Activated naive CD4-positive, alpha-beta T cell treated with anti-CD3 and anti-CD28 coated beads for 36 hours (primary cell): ENCODE data around the gene ASTL. TPM values are rescaled to one million over a fixed set of nuclear protein-coding genes. Genes with fewer than 3 reads are reported as not detected.

ENCODE experiments used
- CTCF ChIA-PET: fragments of 350-600 bp; sonication (Branson Sonifier 250); formaldehyde crosslinking; loops from one replicate; lab custom pipeline; 2021; ENCODE audit warnings: antibody characterized with exemption; lab: Charles Lee
- DNase-seq: peaks from one replicate; pipeline ENCODE4 v3.0.0-alpha.2; 2020
- H3K27ac Mint-ChIP-seq: one replicate; pipeline ENCODE4 v1.8.0; 2021; ENCODE audit warnings: mild to moderate bottlenecking, mixed read lengths
- H3K27me3 Mint-ChIP-seq: one replicate; pipeline ENCODE4 v1.8.0; 2021; ENCODE audit warnings: low read depth, mixed read lengths
- H3K36me3 Mint-ChIP-seq: one replicate; pipeline ENCODE4 v1.8.0; 2021; ENCODE audit warnings: low read depth, mixed read lengths
- H3K4me1 Mint-ChIP-seq: one replicate; pipeline ENCODE4 v1.8.0; 2021; ENCODE audit warnings: low read depth, mixed read lengths
- H3K4me3 Mint-ChIP-seq: one replicate; pipeline ENCODE4 v1.8.0; 2021; ENCODE audit warnings: mild to moderate bottlenecking, moderate library complexity, mixed read lengths
- H3K9me3 Mint-ChIP-seq: one replicate; pipeline ENCODE4 v1.8.0; 2021; ENCODE audit warnings: mixed read lengths
- intact Hi-C: fragments of 100-400 bp; cut with micrococcal nuclease; formaldehyde crosslinking; loops from one replicate; pipeline ENCODE4 v1.15.1; 2023
- total RNA-seq, 2 experiments: library from RNA; stranded (reverse); gene quantifications; one replicate each; pipeline ENCODE4 v1.2.3, GENCODE V29; 2021

ASTL gene
- total RNA-seq, 2 experiments from 2014 or later: 2.5 to 2.6 TPM

DNA sequence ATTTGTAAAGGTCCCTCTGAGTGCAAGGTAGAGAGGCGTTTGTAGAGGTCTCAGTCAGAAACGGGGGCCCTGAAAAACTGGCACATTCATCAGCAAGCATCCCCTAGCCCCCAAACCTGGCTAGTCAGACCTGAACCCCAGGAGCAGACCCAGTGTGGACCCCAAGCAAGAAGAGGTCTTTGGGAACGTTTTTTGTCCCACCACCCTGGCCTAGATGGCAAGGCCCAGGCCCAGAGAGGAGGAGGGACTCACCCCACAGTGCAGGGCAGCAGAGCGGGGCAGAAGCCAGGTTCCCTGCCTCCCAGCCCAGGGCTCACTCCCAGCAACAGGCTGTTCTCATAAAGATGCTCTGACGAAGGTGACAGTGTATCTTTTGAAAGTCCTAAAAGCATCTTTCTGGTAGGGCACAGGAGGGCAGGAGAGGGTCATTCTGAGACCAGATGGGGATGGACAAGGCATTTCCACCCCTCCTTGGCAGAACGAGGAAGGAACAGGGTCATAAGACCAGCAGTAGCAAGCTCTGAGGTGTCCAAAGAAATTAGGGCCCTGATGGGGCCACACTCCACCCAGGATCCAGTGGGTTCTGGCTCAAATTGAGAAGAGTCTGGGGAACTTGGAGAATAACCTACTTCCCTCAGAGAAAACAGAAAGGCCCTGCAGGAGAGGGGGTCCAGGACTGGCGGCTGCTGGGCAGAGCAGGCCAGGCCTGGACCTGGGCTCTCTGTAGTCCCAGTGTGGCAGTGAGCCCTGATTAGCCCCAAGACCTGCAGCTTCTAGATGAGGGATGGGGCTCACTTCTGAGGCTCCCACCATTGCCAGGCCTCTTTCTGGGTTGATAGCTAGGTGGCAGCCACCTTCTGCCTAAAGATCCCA lies 40.1 kb downstream of the ASTL start:
- intact Hi-C loops: no loop called here
- H3K9me3 Mint-ChIP-seq: no peaks in the 10 kb centered on the region
- no peak for DNase-seq
- no peaks in the 10 kb centered on the region for H3K27me3 Mint-ChIP-seq
- CTCF ChIA-PET: no interaction called here
- H3K27ac Mint-ChIP-seq: no peak overlapping the region
- no peak overlapping the region for H3K4me3 Mint-ChIP-seq
- H3K4me1 Mint-ChIP-seq: no peaks in the 10 kb centered on the region
- no peaks in the 10 kb centered on the region for H3K36me3 Mint-ChIP-seq

DNA sequence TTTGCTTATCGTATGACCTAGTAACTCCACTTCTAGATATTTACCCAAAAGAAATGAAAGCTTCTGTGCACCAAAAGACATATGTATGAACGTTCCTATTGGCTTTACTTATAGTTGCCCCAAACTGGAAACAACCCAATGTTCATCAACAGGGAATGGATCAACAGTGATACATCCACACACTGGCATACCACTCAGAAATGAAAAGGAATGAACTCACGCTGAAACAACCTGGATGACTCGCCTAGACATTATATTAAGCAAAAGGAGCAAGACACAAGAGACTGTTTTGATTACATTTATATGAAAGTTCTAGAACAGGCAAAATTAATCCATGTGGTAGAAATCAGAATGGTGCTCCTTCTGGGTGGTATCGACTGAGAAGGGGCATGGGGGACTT lies 40.9 kb downstream of the ASTL start:
- H3K4me3 Mint-ChIP-seq: no peak overlapping the region
- H3K27me3 Mint-ChIP-seq: no peaks in the 10 kb centered on the region
- no peak overlapping the region for H3K27ac Mint-ChIP-seq
- CTCF ChIA-PET: no interaction called here
- H3K36me3 Mint-ChIP-seq: no peaks in the 10 kb centered on the region
- intact Hi-C loops: no loop called here
- no peak for DNase-seq
- no peaks in the 10 kb centered on the region for H3K4me1 Mint-ChIP-seq
- H3K9me3 Mint-ChIP-seq: no peaks in the 10 kb centered on the region

DNA sequence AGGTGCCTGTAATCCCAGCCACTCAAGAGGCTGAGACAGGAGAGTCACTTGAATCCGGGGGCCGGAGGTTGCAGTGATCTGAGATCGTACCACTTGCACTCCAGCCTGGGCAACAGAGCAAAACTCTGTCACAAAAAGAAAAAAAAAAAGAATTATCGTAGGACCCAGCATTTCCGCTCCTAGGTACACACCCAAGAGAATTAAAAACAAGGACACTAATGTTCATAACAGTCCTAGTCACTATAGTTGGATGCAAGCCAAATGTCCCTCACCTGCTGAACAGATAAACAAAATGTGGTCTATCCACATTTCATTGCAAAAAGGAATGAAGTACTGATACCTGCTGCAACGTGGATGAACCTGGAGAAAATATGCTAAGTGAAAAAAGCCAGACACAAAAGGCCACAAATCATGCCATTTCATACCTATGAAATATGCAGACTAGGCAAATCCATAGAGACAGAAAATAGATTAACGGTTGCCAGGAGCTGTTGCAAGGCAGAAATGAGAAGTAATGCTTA lies 43.1 kb downstream of the ASTL start:
- intact Hi-C loops: no loop called here
- no peak for DNase-seq
- H3K4me3 Mint-ChIP-seq: no peak overlapping the region
- H3K36me3 Mint-ChIP-seq: no peaks in the 10 kb centered on the region
- CTCF ChIA-PET: no interaction called here
- no peaks in the 10 kb centered on the region for H3K4me1 Mint-ChIP-seq
- H3K27me3 Mint-ChIP-seq: no peaks in the 10 kb centered on the region
- H3K27ac Mint-ChIP-seq: no peak overlapping the region
- no peaks in the 10 kb centered on the region for H3K9me3 Mint-ChIP-seq

DNA sequence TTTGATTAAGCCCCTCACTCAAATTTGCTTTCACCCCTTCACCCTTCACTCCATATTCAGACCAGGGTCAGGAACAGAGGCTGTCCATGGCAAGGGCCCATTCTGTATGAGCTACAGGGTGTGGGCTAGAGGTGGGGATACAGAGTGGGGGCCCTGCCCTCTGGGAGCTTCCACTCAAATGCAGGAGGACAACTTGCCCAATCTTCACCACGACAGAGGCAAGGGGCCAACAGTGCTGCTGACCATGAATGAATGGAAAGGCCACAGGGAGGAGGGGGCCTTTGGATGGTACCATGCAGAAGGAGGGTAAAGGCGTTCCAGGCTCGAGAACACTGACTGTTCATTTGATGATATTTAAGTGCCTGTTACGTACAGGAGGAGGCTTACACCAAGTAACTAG lies 44.8 kb downstream of the ASTL start:
- Mint-ChIP-seq H3K27me3 (no peaks in the 10 kb centered on the region), H3K4me1 (no peaks in the 10 kb centered on the region), H3K27ac (no peak overlapping the region), H3K4me3 (no peak overlapping the region), H3K36me3 (no peaks in the 10 kb centered on the region), H3K9me3 (no peaks in the 10 kb centered on the region)
- DNase-seq: no peak
- CTCF ChIA-PET: interaction anchor here (0.6 to 1.4 kb wide), 2 partner anchors 18 to 174 kb away, joined by 3 read pairs; no protein-coding TSS in a partner anchor
- intact Hi-C loops: no loop called here

DNA sequence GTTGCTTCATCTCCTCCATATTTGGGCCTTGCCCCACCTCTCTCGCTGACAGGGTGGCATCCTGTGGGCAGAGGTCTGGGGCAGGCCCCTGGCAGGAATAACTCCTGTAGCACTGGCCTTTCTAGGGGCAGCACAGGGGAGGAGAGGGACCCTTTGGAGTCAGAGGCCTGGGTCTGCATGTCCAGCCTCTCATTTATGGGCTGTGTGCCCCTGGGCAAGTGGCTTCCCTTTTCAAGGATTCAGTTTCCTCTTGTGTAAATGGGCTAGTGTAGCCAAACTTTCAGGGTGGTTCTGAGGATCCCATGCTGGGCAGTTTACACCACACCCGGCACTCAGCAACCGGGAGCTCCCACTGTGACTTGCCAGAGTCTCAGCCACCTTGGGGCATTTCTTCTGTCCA lies 45.4 kb downstream of the ASTL start:
- intact Hi-C loops: no loop called here
- no peak for DNase-seq
- no peaks in the 10 kb centered on the region for H3K36me3 Mint-ChIP-seq
- CTCF ChIA-PET: interaction anchor here (0.6 to 1.4 kb wide), 2 partner anchors 18 to 174 kb away, joined by 3 read pairs; no protein-coding TSS in a partner anchor
- no peaks in the 10 kb centered on the region for H3K9me3 Mint-ChIP-seq
- H3K27ac Mint-ChIP-seq: no peak overlapping the region
- H3K27me3 Mint-ChIP-seq: no peaks in the 10 kb centered on the region
- no peaks in the 10 kb centered on the region for H3K4me1 Mint-ChIP-seq
- no peak overlapping the region for H3K4me3 Mint-ChIP-seq

DNA sequence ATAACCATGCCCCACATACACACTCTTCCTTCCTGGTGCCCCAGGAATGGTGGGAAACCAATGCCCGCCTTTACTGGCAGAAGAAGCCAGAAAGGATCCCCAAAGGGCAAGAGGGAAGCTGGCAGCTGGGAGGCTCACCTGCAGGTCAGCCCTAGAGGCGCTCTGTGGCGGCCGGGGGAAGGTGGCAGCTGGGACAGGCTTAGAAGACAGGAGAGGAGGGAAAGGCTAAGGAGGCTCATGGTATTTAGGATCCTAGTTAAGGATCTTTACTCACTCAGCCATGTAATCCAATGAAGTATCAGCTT lies 45.8 kb downstream of the ASTL start:
- no peak overlapping the region for H3K27ac Mint-ChIP-seq
- no peaks in the 10 kb centered on the region for H3K27me3 Mint-ChIP-seq
- CTCF ChIA-PET: interaction anchor here (0.9 to 1.1 kb wide), 2 partner anchors 24 to 31 kb away, joined by 3 read pairs; partner anchors contain the start of gene ADRA2B

DNA sequence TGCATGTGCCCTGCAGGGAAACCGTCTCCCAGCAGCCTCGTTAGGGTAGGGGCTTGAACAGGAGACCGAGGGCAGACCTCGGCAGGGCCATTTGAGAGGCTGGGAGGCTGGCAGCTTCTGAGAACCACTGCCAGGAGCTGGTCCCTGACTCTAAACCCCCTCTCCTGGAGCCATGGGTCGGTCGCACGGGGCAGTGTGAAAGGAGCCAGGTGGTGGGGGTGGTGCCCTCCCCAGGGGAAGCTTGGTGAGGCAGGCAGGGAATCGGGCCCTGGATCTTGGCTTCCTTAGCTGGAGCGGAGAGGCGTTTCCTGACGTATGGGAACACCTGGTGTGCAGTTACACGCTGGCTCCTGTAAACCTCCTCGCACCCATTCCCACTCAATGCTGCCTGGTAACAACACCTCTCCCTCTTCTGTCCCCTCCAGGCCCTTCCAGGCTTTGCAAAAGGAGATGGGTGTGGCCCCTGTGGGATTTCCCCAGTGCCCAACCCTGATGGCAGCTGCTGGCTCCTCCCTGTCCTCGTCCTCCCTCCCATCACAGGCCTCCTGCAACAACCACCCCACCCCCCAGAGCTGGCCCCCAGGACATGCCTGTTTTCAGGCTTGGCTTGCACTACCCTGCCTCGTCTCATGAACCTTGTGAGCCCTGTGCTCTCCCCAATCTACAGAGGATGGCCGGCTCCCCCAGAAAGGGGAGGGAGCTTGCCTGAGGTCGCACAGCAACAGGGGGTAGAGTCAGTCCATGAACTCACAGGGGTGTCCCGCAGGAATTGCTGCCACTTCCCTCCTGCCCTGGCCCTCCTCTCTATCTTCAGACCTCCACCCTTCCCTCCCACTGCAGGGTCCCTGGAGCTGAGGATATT lies 46.4 kb downstream of the ASTL start:
- Mint-ChIP-seq H3K27me3 (no peaks in the 10 kb centered on the region), H3K27ac (no peak overlapping the region), H3K9me3 (no peaks in the 10 kb centered on the region), H3K36me3 (no peaks in the 10 kb centered on the region), H3K4me1 (no peaks in the 10 kb centered on the region), H3K4me3 (no peak overlapping the region)
- DNase-seq: no peak
- CTCF ChIA-PET: interaction anchor here (0.7 to 1.1 kb wide), 3 partner anchors 10 to 32 kb away, joined by 3 read pairs; partner anchors contain the start of gene ADRA2B
- intact Hi-C loops: no loop called here

More for the DNA sequence above, 45.8 kb downstream of the ASTL start:
- Mint-ChIP-seq H3K36me3 (no peaks in the 10 kb centered on the region), H3K4me3 (no peak overlapping the region), H3K4me1 (no peaks in the 10 kb centered on the region), H3K9me3 (no peaks in the 10 kb centered on the region)
- no peak for DNase-seq
- intact Hi-C loops: no loop called here

DNA sequence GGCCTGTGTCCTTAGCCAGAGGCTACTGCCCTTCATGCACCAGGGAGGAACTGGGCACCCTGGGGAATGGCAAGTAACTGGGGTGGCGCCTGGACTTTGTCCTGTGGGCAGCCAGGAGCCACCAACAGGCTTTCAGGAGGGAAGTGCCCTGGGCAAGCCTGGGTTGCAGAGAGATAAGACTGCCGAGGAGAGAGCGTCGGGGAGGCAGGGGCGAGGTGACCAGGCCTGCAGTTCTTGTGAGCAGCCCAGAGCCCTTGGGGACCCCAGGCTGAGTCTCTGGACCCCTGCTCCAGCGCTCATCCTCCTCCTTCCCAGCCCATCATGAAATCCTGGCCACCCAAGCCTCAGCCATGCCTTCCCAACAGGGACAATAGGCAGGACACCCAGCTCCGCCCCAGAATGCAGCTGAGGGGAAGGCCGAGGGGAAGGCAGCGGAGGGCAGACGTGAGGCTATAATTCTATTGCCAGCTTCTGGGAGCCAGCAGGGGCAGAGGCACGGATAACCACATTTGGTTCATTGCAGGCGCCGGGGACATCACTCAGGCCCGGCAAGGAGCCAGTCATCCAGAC lies 47.1 kb downstream of the ASTL start:
- Mint-ChIP-seq H3K27me3 (no peaks in the 10 kb centered on the region), H3K4me1 (no peaks in the 10 kb centered on the region), H3K9me3 (no peaks in the 10 kb centered on the region), H3K4me3 (no peak overlapping the region), H3K27ac (no peak overlapping the region), H3K36me3 (no peaks in the 10 kb centered on the region)
- intact Hi-C loops: no loop called here
- DNase-seq: no peak
- CTCF ChIA-PET: interaction anchor here (0.7 kb wide), 1 partner anchor 11 kb away, joined by 3 read pairs; no protein-coding TSS in a partner anchor

DNA sequence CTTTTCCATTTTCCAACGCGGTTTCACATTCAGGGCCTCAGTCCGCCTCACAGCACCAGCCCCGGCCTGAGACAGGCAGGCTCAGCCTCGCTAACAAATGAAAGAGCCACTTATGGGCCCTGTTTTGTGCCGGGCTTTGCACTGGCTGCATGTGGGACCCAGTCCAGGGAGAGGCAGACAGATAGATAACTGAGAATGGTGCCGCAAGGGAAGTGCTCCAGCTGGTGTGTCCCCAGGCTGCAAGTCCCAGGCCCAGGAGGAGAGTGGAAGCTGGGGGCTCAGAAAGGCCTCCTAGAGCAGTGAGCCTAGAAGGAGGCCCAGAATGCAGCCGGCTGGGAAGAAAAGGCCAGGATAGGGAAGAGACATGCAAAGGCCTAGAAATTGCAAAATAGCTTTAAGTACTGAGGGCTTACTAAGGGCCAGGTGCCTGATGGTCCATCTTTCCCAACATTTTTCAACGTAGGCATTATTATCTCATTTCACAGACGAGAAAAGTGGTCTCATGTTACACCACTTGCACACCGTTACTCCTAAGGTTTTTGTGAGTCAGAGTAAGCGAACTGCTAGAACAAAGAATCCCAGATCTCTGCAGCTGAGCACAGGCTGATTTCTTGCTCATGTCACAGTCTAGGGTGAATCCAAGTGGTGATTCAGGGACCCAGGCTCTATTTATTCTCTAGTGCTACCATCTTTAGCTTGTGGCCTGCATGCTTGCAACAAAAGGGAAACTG lies 47.9 kb downstream of the ASTL start:
- Mint-ChIP-seq H3K9me3 (no peaks in the 10 kb centered on the region), H3K36me3 (no peaks in the 10 kb centered on the region), H3K27me3 (no peaks in the 10 kb centered on the region), H3K4me1 (no peaks in the 10 kb centered on the region), H3K4me3 (no peak overlapping the region), H3K27ac (no peak overlapping the region)
- no peak for DNase-seq
- intact Hi-C loops: no loop called here
- CTCF ChIA-PET: no interaction called here

DNA sequence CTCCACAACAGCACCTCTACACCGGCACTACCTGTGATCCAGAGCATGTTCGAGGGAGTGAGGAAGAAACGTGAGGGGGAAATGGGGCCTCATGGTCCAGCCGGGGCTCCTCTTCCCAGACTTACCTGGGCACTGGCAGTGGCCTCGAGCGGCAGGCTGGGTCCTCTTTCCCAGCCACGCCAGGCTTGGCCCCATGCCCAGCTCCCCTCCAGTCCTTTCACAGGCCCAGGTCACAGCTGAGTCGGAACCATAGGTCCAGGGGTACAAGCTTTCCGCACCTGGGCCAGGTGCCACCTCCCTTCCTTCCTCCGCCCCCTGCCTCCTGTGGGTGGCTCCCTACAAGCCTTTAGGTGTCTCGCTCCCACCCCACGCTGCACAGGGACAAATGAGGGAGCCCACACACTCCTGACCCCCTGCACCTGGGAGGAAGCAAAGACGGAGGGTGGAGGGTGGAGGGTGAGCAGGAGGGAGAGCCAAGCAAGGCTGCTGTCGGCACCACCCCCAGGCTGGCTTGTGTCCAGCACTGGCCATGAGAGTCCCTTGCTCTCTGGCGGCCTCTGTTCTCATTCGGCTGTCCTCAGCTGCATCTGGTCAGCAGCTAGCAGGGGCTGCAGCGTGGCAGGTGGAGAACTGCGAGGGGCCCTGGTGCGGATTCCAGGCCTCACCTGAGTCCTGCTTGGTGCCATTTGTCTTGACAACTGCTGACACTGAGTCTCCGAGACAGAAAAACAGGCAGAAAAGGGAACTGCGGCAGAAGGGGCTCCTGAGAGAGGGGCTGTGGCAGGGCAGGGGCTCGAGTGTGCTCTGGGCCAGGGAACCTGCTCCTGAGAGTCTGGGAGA lies 48.7 kb downstream of the ASTL start:
- H3K4me1 Mint-ChIP-seq: no peaks in the 10 kb centered on the region
- DNase-seq: no peak
- H3K9me3 Mint-ChIP-seq: no peaks in the 10 kb centered on the region
- no peaks in the 10 kb centered on the region for H3K36me3 Mint-ChIP-seq
- CTCF ChIA-PET: no interaction called here
- intact Hi-C loops: no loop called here
- H3K27me3 Mint-ChIP-seq: no peaks in the 10 kb centered on the region
- H3K27ac Mint-ChIP-seq: no peak overlapping the region
- H3K4me3 Mint-ChIP-seq: no peak overlapping the region
